Calu3 (cell line): ENCODE results near the gene GEMIN4. TPM values are rescaled to one million over a fixed set of nuclear protein-coding genes. Genes with fewer than 3 reads are reported as not detected.

ENCODE experiments used
- BruUV-seq: library from RNA; stranded (reverse); fragments of 400-500 nt; replicated peaks from 2 replicates; lab custom pipeline; 2021; lab: Mats Ljungman, UMichigan
- CTCF ChIA-PET: fragments of 300-600 bp; sonication (Branson Sonifier 250); formaldehyde crosslinking; loops from one replicate; lab custom pipeline; 2022; ENCODE audit warnings: antibody characterized with exemption; lab: Charles Lee
- DNase-seq: peaks from one replicate; pipeline ENCODE4 v3.0.0; 2022
- H3K27ac Mint-ChIP-seq: one replicate; pipeline ENCODE4 v1.8.0; 2022; ENCODE audit warnings: mixed read lengths; ENCODE audit not compliant: unreplicated experiment
- H3K27me3 Mint-ChIP-seq: one replicate; pipeline ENCODE4 v1.8.0; 2022; ENCODE audit warnings: mixed read lengths; ENCODE audit not compliant: unreplicated experiment
- H3K36me3 Mint-ChIP-seq: one replicate; pipeline ENCODE4 v1.8.0; 2022; ENCODE audit warnings: mild to moderate bottlenecking, moderate library complexity, mixed read lengths; ENCODE audit not compliant: insufficient read depth, unreplicated experiment
- H3K4me1 Mint-ChIP-seq: one replicate; pipeline ENCODE4 v1.8.0; 2022; ENCODE audit warnings: mild to moderate bottlenecking, low read depth, mixed read lengths; ENCODE audit not compliant: unreplicated experiment
- H3K4me3 Mint-ChIP-seq: one replicate; pipeline ENCODE4 v1.8.0; 2022; ENCODE audit warnings: mild to moderate bottlenecking, low read depth, moderate library complexity, mixed read lengths; ENCODE audit not compliant: unreplicated experiment
- H3K9me3 Mint-ChIP-seq: one replicate; pipeline ENCODE4 v1.8.0; 2022; ENCODE audit warnings: low read depth, mixed read lengths; ENCODE audit not compliant: unreplicated experiment
- CTCF ChIP-seq: fragments of 200-600 bp; IDR thresholded peaks from one replicate; pipeline ENCODE4 v1.8.0; 2022; ENCODE audit warnings: antibody characterized with exemption; ENCODE audit not compliant: unreplicated experiment
- intact Hi-C: fragments of 100-400 bp; cut with micrococcal nuclease; formaldehyde crosslinking; loops from one replicate; pipeline ENCODE4 v1.10.0; 2022; ENCODE audit not compliant: unreplicated experiment
- total RNA-seq: library from RNA; stranded (reverse); gene quantifications from 2 replicates; pipeline ENCODE4 v1.2.3, GENCODE V29; 2022

GEMIN4 gene
- total RNA-seq, 1 experiment from 2014 or later, result 31.0 TPM

GRCh38 chr17:743139-743538 lies 8.9 kb downstream of the GEMIN4 start:
- CTCF ChIA-PET, result no interaction called here
- intact Hi-C loops, result no loop called here

DNA sequence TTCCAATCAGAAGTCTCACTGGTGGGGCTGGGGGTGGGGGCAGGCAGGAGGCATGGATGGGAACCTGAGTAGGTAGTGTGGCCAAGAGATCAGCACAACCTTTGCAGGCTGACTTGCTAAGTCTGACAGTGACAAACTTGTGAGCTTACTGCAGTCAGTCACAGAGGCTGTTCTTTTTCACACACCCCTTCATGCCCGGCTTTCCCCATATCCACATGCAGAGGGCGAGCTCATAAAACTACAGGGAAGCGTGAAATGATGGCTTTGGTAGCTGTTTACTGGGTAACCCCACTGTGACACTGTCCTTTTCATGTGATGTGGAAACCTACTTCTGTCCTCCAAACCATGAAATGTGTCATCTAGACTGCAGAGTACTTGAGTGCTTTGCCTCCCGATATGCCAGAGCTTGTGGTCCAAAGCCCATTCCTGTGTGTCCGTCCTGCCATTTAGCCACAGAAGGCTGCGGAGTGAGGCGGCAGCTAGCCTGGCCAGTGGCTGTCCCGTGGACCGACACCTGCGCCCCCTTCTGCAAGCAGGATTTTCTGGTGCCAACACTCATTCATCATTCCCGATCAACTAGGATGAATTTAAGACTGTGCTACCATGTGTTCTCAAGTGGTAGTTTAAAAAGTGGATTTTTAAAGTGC lies 9.8 kb downstream of the GEMIN4 start:
- no peaks in the 10 kb centered on the region for H3K4me1 Mint-ChIP-seq
- peaks cover 49% of the 10 kb centered on the region for H3K36me3 Mint-ChIP-seq
- no peaks in the 10 kb centered on the region for H3K9me3 Mint-ChIP-seq
- H3K27ac Mint-ChIP-seq, result no peak overlapping the region
- H3K27me3 Mint-ChIP-seq, result no peaks in the 10 kb centered on the region
- no peak overlapping the region for H3K4me3 Mint-ChIP-seq
- DNase-seq, result no peak
- TF ChIP-seq CTCF, result no peak
- BruUV-seq, result no TSS peak
- CTCF ChIA-PET, result no interaction called here
- intact Hi-C loops, result no loop called here

More at GRCh38 chr17:743139-743538, 8.9 kb downstream of the GEMIN4 start:
- peaks cover 4% of the 10 kb centered on the region for H3K4me1 Mint-ChIP-seq
- no peak for TF ChIP-seq CTCF
- no peak overlapping the region for H3K4me3 Mint-ChIP-seq
- H3K36me3 Mint-ChIP-seq, result peaks cover 45% of the 10 kb centered on the region
- H3K9me3 Mint-ChIP-seq, result no peaks in the 10 kb centered on the region
- BruUV-seq, result no TSS peak
- no peaks in the 10 kb centered on the region for H3K27me3 Mint-ChIP-seq
- no peak overlapping the region for H3K27ac Mint-ChIP-seq
- DNase-seq, result no peak

DNA sequence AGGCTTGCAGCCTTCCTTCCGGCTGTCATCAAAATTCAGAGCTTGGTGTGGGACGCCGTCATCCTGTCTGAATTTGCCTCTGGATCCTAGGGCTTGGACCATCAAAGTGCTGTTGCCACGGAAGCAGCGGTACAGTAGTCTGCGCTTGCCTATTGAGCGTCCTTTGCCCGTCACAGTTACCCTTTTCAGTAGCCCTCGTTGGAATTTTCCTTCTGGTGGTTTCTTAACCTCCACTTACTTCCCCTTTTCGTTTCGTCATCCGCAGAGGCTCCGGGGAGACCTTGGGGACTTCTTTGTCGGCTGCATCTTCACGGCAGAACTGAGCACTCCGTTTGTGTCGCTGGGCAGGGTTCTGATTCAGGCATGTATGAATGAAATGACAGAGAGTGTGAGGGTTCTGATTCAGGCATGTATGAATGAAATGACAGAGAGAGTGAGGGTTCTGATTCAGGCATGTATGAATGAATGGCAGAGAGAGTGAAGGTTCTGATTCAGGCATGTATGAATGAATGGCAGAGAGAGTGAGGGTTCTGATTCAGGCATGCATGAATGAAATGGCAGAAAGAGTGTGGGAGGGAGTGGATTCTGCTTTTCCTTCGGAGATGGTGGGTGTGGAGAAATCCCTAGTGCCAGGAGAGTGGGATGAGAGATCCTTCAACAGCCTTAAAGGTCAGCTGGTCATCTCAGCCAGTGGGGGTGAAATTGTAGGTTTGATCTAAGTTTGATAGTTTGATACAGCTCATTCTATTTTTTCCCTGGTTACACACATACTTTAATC lies 11.6 kb downstream of the GEMIN4 start:
- TF ChIP-seq CTCF, result no peak
- intact Hi-C loops, result no loop called here
- Mint-ChIP-seq H3K4me3 (no peak overlapping the region), H3K4me1 (no peaks in the 10 kb centered on the region), H3K9me3 (no peaks in the 10 kb centered on the region), H3K27me3 (no peaks in the 10 kb centered on the region), H3K27ac (peak overlapping the region; percentile 56), H3K36me3 (peaks cover 45% of the 10 kb centered on the region)
- CTCF ChIA-PET, result no interaction called here
- no peak for DNase-seq
- BruUV-seq, result no TSS peak

- TF ChIP-seq CTCF, result no peak
- no peaks in the 10 kb centered on the region for H3K27me3 Mint-ChIP-seq
- intact Hi-C loops, result no loop called here
- CTCF ChIA-PET, result interaction anchor here (0.7 kb wide), 1 partner anchor 76 kb away, joined by 3 read pairs; no protein-coding TSS in a partner anchor
- DNase-seq, result no peak
- H3K4me3 Mint-ChIP-seq, result no peak overlapping the region
- no peaks in the 10 kb centered on the region for H3K4me1 Mint-ChIP-seq
- no peaks in the 10 kb centered on the region for H3K9me3 Mint-ChIP-seq
- H3K27ac Mint-ChIP-seq, result no peak overlapping the region
- peaks cover 57% of the 10 kb centered on the region for H3K36me3 Mint-ChIP-seq
- no TSS peak for BruUV-seq
These were observed 14.4 kb downstream of the GEMIN4 start for GRCh38 chr17:737561-738113.
